Heart left ventricle (tissue), 16 donors: ENCODE results near the gene CLCN3. TPM values are rescaled to one million over a fixed set of nuclear protein-coding genes. Genes with fewer than 3 reads are reported as not detected.
A peak's percentile ranks its signal among the peaks of the same experiment; 100 is the strongest.

Experiments used
- ATAC-seq, 4 donors: fragments of 200-7000 bp; cut with Tn5 transposase; one replicate each; pipeline ENCODE4 v1.9.1; 2020 to 2022; ENCODE audit warnings: moderate library complexity in 4 of 4, mild to moderate bottlenecking in 3 of 4, moderate number of reproducible peaks in 1 of 4
- DNase-seq, 5 donors: peaks; one replicate each; pipeline ENCODE4 v3.0.0-alpha.2; 2020
- H3K27ac ChIP-seq, 12 donors: fragments of 200-600 bp; sonication (generic) in 4 of 12; one replicate each; pipeline versions ENCODE4 v1.5.0 to v1.8.0; 2016 to 2022; ENCODE audit warnings: mild to moderate bottlenecking in 2 of 12
- H3K27me3 ChIP-seq, 9 donors: fragments of 200-600 bp; sonication (generic) in 2 of 9; one replicate each; pipeline versions ENCODE4 v1.5.1 to v1.8.0; 2016 to 2022; ENCODE audit warnings: mild to moderate bottlenecking in 3 of 9
- H3K36me3 ChIP-seq, 9 donors: fragments of 200-600 bp; sonication (generic) in 2 of 9; one replicate each; pipeline versions ENCODE4 v1.5.0 to v1.8.0; 2018 to 2022; ENCODE audit warnings: mild to moderate bottlenecking in 2 of 9
- H3K4me1 ChIP-seq, 12 donors: fragments of 200-600 bp; sonication (generic) in 4 of 12; one replicate each; pipeline versions ENCODE4 v1.5.0 to v1.8.0; 2016 to 2022; ENCODE audit warnings: mild to moderate bottlenecking in 3 of 12
- H3K4me3 ChIP-seq, 12 donors: fragments of 200-600 bp; sonication (generic) in 4 of 12; one replicate each; pipeline versions ENCODE4 v1.5.0 to v1.8.0; 2017 to 2022; ENCODE audit warnings: mild to moderate bottlenecking in 9 of 12, moderate library complexity in 4 of 12
- H3K9me3 ChIP-seq, 12 donors: fragments of 200-600 bp; sonication (generic) in 4 of 12; one replicate each; pipeline versions ENCODE4 v1.5.0 to v1.8.0; 2016 to 2022; ENCODE audit warnings: mild to moderate bottlenecking in 1 of 12
- CTCF ChIP-seq, 12 donors: fragments of 200-600 bp; sonication (generic) in 4 of 12; IDR thresholded peaks; one replicate each; pipeline versions ENCODE4 v1.5.0 to v1.8.0; 2018 to 2022; ENCODE audit warnings: antibody characterized with exemption in 12 of 12, mild to moderate bottlenecking in 5 of 12
- POLR2A ChIP-seq, 2 donors: fragments of 450-650 bp; IDR thresholded peaks; one replicate each; pipeline ENCODE4 v1.6.1; 2017; ENCODE audit warnings: antibody characterized with exemption in 2 of 2, mild to moderate bottlenecking in 2 of 2, moderate library complexity in 2 of 2
- WGBS, 4 donors: extraction: QIAGEN DNeasy Blood & Tissue Kit in 2 of 4; methylation state at CpG; one replicate each; pipeline versions ENCODE4 v1.1.5 to v1.1.7; 2013 to 2018; 5-methylcytosine and 5-hydroxymethylcytosine counted together
- intact Hi-C, 10 donors: fragments of 100-400 bp; cut with DNase I; formaldehyde crosslinking; loops; one replicate each; pipeline versions ENCODE4 v1.11.1 to v1.14.2; 2022
- polyA plus RNA-seq, 2 donors: library from polyadenylated mRNA; stranded (reverse); fragments of 200-250 nt; gene quantifications; one replicate each; pipeline ENCODE4 v1.2.3, GENCODE V29; 2013
- total RNA-seq, 9 donors: library from RNA; depleted of rRNA in 2 of 9; stranded (reverse); fragments of >200 nt in 2 of 9; fragmentation: NEBNext Ultra II Directional in 3 of 9; extraction: Animal tissue kit (Norgen Biotek cat#: 25700) in 3 of 9; gene quantifications; one replicate each; pipeline versions ENCODE4 v1.1.0 to v1.2.4, GENCODE V29; 2016 to 2023
- donor health status: ischemic (EF 13 %, LVEDD 7.1; RV severe dilation, severe dysfunction).
- donor health status: healthy with polysubstance abuse.
- donor health status: DM: no; HTN: yes; CAD: no.
- donor health status: DM: no; HTN: no; CAD: no.
- donor health status: ischemic (EF 25% LVEDD 6.9; RV normal size, moderate dysfunction).
- donor health status: ischemic (EF 25% LVEDD 5.7; RV mildly dilated, moderate dysfunction).
- donor health status: healthy.
- donor health status: DM: yes; HTN: yes; CAD: no.
- donor health status: ischemic (EF 35%, LVEDD 5.7; RV mildly dilated, moderate dysfunction).
- donor health status: nonischemic (EF 11% LVEDD 7.7; RV severe dilation, severe dysfunction).
- donor health status: DM: yes; HTN: yes; CAD: no.
- donor health status: PGD.
- donor health status: ischemic (EF 29% LVEDD 5.4; RV normal size, mild dysfunction).
- donor health status: nonischemic (EF 23%, LVEDD 6.1; RV moderate dilation, normal function).

CLCN3 gene
- total and polyA plus RNA-seq, 11 donors, result 17.4 to 86.2 (median 57.4) TPM

- Histone ChIP-seq H3K4me1 (peaks cover 0 to 45% (median 13%) of the 10 kb centered on the region in 12 donors), H3K27me3 (no peaks in the 10 kb centered on the region), H3K4me3 (no peak overlapping the region), H3K36me3 (no peaks in the 10 kb centered on the region), H3K9me3 (no peaks in the 10 kb centered on the region), H3K27ac (peak overlapping the region in 2 of 12 donors; percentile 0 to 48)
- no peak for ATAC-seq
- WGBS, 4 donors, result 90 to 97% (median 95%) methylated on average over 3 of the region's 3 CpGs
- intact Hi-C loops, result no loop called here
- TF ChIP-seq CTCF (IDR thresholded peaks at IDR 0.05) (no peak), POLR2A (IDR thresholded peaks at IDR 0.05) (no peak)
- DNase-seq, result no peak
Measured at GRCh38 chr4:169630069-169630468, 9.7 kb downstream of the CLCN3 start.

GRCh38 chr4:169632896-169633295 is 12.5 kb downstream of the CLCN3 start:
- no peak overlapping the region for H3K27ac ChIP-seq
- WGBS, 4 donors, result 92 to 94% (median 93%) methylated on average over 11 of the region's 11 CpGs
- H3K27me3 ChIP-seq, result no peaks in the 10 kb centered on the region
- H3K9me3 ChIP-seq, result no peaks in the 10 kb centered on the region
- no peak overlapping the region for H3K4me3 ChIP-seq
- peaks cover 0 to 22% (median 18%) of the 10 kb centered on the region in 9 donors for H3K36me3 ChIP-seq
- TF ChIP-seq CTCF (IDR thresholded peaks at IDR 0.05), result no peak
- no peak for TF ChIP-seq POLR2A (IDR thresholded peaks at IDR 0.05)
- no peak for ATAC-seq
- peaks cover 0 to 17% (median 4%) of the 10 kb centered on the region in 12 donors for H3K4me1 ChIP-seq
- DNase-seq, result no peak
- intact Hi-C loops, result no loop called here

- no peaks in the 10 kb centered on the region for H3K27me3 ChIP-seq
- H3K36me3 ChIP-seq, result peaks cover 0 to 39% (median 32%) of the 10 kb centered on the region in 9 donors
- no peak overlapping the region for H3K27ac ChIP-seq
Measured at GRCh38 chr4:169634975-169635374, 14.6 kb downstream of the CLCN3 start.

GRCh38 chr4:169640261-169640870 is 20.0 kb downstream of the CLCN3 start:
- Histone ChIP-seq H3K4me1 (peaks cover 0 to 19% (median 2%) of the 10 kb centered on the region in 12 donors), H3K9me3 (no peaks in the 10 kb centered on the region), H3K27ac (peak overlapping the region in 4 of 12 donors; percentile 9 to 16 (median 10)), H3K4me3 (no peak overlapping the region), H3K27me3 (no peaks in the 10 kb centered on the region), H3K36me3 (peaks cover 0 to 73% (median 53%) of the 10 kb centered on the region in 9 donors)
- no peak for DNase-seq
- no peak for TF ChIP-seq POLR2A (IDR thresholded peaks at IDR 0.05)
- no peak for TF ChIP-seq CTCF (IDR thresholded peaks at IDR 0.05)
- no peak for ATAC-seq
- intact Hi-C loops, result no loop called here

More at GRCh38 chr4:169634975-169635374, 14.6 kb downstream of the CLCN3 start:
- intact Hi-C loops, result no loop called here
- TF ChIP-seq POLR2A (IDR thresholded peaks at IDR 0.05) (no peak), CTCF (IDR thresholded peaks at IDR 0.05) (no peak)
- ATAC-seq (no peak), DNase-seq (no peak)
- no peaks in the 10 kb centered on the region for H3K9me3 ChIP-seq
- peaks cover 0 to 17% (median 1%) of the 10 kb centered on the region in 12 donors for H3K4me1 ChIP-seq
- WGBS, 4 donors, result 78 to 88% (median 81%) methylated on average over 1 of the region's 1 CpG
- H3K4me3 ChIP-seq, result no peak overlapping the region
